Kidney (tissue), 14 donors: Measurements from ENCODE around the gene SRD5A1. TPM values are rescaled to one million over a fixed set of nuclear protein-coding genes. Genes with fewer than 3 reads are reported as not detected.

ENCODE experiments used
- DNase-seq, 5 donors: peaks; one replicate each; pipeline ENCODE4 v3.0.0-alpha.2; 2013 to 2020
- FAIRE-seq: peaks from 2 replicates; lab custom pipeline; 2012; peaks lifted over from hg19 to GRCh38; lab: Jason Lieb, UNC
- H3K27ac ChIP-seq, 2 donors: one replicate each; pipeline ENCODE4 v1.7.0; 2013; ENCODE audit warnings: low read depth in 2 of 2, low read length in 2 of 2, inconsistent platforms in 1 of 2
- H3K27me3 ChIP-seq: one replicate; pipeline ENCODE4 v1.7.1; 2013; ENCODE audit warnings: low read length, inconsistent platforms; ENCODE audit not compliant: control insufficient read depth, insufficient read depth
- H3K36me3 ChIP-seq, 3 donors: one replicate each; pipeline versions ENCODE4 v1.7.0 to v1.7.1; 2013; ENCODE audit warnings: low read length in 3 of 3, control low read depth in 1 of 3, inconsistent platforms in 1 of 3; ENCODE audit not compliant: insufficient read depth in 3 of 3, control insufficient read depth in 2 of 3
- H3K4me1 ChIP-seq, 3 donors: one replicate each; pipeline versions ENCODE4 v1.7.0 to v1.7.1; 2013; ENCODE audit warnings: low read length in 3 of 3, inconsistent platforms in 1 of 3, low read depth in 1 of 3; ENCODE audit not compliant: control insufficient read depth in 2 of 3, insufficient read depth in 2 of 3
- H3K4me3 ChIP-seq, 3 donors: one replicate each; pipeline versions ENCODE4 v1.7.0 to v1.8.1; 2013; ENCODE audit warnings: low read length in 3 of 3, control low read depth in 1 of 3, inconsistent platforms in 1 of 3
- H3K9ac ChIP-seq, 3 donors: one replicate each; pipeline versions ENCODE4 v1.7.0 to v1.7.1; 2013; ENCODE audit warnings: low read length in 3 of 3, control low read depth in 1 of 3, inconsistent platforms in 1 of 3
- H3K9me3 ChIP-seq, 3 donors: one replicate each; pipeline versions ENCODE4 v1.7.0 to v1.7.1; 2013; ENCODE audit warnings: low read length in 3 of 3, control low read depth in 1 of 3, inconsistent platforms in 1 of 3; ENCODE audit not compliant: control insufficient read depth in 2 of 3, insufficient read depth in 1 of 3
- intact Hi-C: fragments of 100-400 bp; cut with DNase I; formaldehyde crosslinking; loops from one replicate; pipeline ENCODE4 v1.11.1; 2022
- polyA plus RNA-seq: library from polyadenylated mRNA; stranded (reverse); fragments of 350-450 nt; fragmentation: Illumina TruSeq; extraction: RNeasy Lipid Tissue Mini Kit (QIAGEN cat#74804); gene quantifications from one replicate; pipeline ENCODE4 v1.2.3, GENCODE V29; 2014; ENCODE audit warnings: low read depth, low replicate concordance; ENCODE audit not compliant: insufficient read depth
- total RNA-seq: library from RNA; stranded (reverse); fragmentation: NEBNext Ultra II Directional; extraction: Animal tissue kit (Norgen Biotek cat#: 25700); gene quantifications from one replicate; pipeline ENCODE4 v1.2.1, GENCODE V29; 2021
- TF ChIP-seq, protein P1 (sequence below): IDR thresholded peaks from 3 replicates; pipeline ENCODE4 v1.5.1; 2012; ENCODE audit warnings: mild to moderate bottlenecking, moderate library complexity, borderline replicate concordance; ENCODE audit not compliant: insufficient read depth; ENCODE audit errors: extremely low read depth
- donor health status: control.
- donor health status: control.
- donor health status: control.
- donor health status: control.
- donor health status: control.
- donor health status: DM: yes; HTN: yes; CAD: no.
- donor health status: Normal renal cell carcinoma (clear cell type).

Gene SRD5A1
- total and polyA plus RNA-seq, 2 donors from 2014 or later, result 6.5 to 13.1 TPM

DNA sequence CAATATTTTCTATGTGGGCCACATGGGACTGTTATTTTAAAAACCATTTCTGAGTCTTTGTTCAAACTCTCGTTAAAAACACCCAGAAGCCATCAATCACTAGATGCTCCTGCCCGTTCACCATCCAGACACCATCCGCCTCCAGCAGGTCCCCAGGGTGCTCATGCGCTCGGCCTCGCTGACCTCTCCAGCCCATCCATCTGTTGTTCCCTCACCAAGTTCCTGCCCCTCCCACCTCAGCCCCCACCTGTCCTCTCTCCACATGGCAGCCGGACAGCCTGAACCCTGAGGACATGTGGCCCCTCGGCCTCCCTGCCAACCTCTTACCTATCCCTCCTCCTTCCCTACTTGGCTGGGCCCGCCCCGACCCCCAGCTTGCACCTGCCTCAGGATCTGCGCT, 32.0 kb upstream of the SRD5A1 start:
- TF ChIP-seq, protein P1, sequence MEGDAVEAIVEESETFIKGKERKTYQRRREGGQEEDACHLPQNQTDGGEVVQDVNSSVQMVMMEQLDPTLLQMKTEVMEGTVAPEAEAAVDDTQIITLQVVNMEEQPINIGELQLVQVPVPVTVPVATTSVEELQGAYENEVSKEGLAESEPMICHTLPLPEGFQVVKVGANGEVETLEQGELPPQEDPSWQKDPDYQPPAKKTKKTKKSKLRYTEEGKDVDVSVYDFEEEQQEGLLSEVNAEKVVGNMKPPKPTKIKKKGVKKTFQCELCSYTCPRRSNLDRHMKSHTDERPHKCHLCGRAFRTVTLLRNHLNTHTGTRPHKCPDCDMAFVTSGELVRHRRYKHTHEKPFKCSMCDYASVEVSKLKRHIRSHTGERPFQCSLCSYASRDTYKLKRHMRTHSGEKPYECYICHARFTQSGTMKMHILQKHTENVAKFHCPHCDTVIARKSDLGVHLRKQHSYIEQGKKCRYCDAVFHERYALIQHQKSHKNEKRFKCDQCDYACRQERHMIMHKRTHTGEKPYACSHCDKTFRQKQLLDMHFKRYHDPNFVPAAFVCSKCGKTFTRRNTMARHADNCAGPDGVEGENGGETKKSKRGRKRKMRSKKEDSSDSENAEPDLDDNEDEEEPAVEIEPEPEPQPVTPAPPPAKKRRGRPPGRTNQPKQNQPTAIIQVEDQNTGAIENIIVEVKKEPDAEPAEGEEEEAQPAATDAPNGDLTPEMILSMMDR, result no peak
- peaks cover 2 to 48% (median 42%) of the 10 kb centered on the region in 3 donors for H3K36me3 ChIP-seq
- no peak overlapping the region for H3K4me3 ChIP-seq
- H3K27ac ChIP-seq, result no peak overlapping the region
- no peak overlapping the region for H3K9ac ChIP-seq
- intact Hi-C loops, result no loop called here
- no peaks in the 10 kb centered on the region for H3K4me1 ChIP-seq
- FAIRE-seq (no peak), DNase-seq (no peak)
- H3K27me3 ChIP-seq, result no peaks in the 10 kb centered on the region
- no peaks in the 10 kb centered on the region for H3K9me3 ChIP-seq

DNA sequence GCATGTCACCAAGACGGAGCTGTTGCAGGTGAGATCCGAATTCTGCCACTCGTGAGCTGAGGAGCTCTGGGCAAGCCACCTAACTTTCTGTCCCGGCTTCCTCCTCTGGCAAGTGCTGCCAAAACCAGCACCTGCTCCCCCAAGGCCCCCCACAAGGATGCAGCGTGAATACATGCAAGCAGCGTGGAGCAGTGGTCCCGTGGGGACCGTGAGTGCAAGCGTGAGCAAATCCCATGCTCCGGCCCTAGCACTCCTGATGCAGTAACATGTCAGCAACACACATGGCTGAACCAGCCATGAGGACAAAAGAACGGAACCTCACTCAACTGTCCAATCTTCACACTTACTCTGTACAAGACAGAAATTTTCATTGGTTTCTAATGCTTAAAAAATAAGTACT, 31.4 kb upstream of the SRD5A1 start:
- TF ChIP-seq, protein P1, result no peak
- H3K27ac ChIP-seq, result no peak overlapping the region
- no peaks in the 10 kb centered on the region for H3K4me1 ChIP-seq
- DNase-seq, result no peak
- H3K4me3 ChIP-seq, result no peak overlapping the region
- no peak overlapping the region for H3K9ac ChIP-seq
- no peaks in the 10 kb centered on the region for H3K9me3 ChIP-seq
- peaks cover 3 to 50% (median 44%) of the 10 kb centered on the region in 3 donors for H3K36me3 ChIP-seq
- intact Hi-C loops, result no loop called here
- FAIRE-seq, result no peak
- H3K27me3 ChIP-seq, result no peaks in the 10 kb centered on the region

- TF ChIP-seq, protein P1, result no peak
- no peak overlapping the region for H3K27ac ChIP-seq
- H3K4me1 ChIP-seq, result no peaks in the 10 kb centered on the region
- no peak overlapping the region for H3K9ac ChIP-seq
- H3K36me3 ChIP-seq, result peaks cover 5 to 54% (median 48%) of the 10 kb centered on the region in 3 donors
- no peaks in the 10 kb centered on the region for H3K9me3 ChIP-seq
- no peak for FAIRE-seq
- intact Hi-C loops, result no loop called here
- no peak for DNase-seq
- H3K27me3 ChIP-seq, result no peaks in the 10 kb centered on the region
- no peak overlapping the region for H3K4me3 ChIP-seq
Observed at GRCh38 chr5:6602441-6602840, 30.8 kb upstream of the SRD5A1 start.

DNA sequence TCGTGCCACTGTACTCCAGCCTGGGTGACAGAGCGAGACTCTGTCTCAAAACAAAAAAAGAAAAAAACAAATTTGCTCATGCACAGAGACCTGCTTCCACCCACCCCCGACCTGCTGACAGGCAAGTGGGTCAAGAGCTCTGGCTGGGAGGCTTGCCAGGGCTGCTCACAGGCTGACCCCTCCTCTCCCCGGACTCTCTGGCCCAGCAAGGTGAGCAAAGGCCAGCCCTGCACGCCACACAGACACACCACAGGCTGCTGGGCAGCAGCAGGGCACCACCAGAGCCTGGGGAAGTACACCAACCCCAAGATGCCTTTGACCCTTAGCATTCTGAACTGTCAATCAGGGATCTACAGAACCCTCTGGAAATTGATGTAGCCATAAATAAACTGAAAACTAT, 29.6 kb upstream of the SRD5A1 start:
- no peaks in the 10 kb centered on the region for H3K27me3 ChIP-seq
- no peaks in the 10 kb centered on the region for H3K4me1 ChIP-seq
- FAIRE-seq (no peak), DNase-seq (no peak)
- TF ChIP-seq, protein P1, result no peak
- intact Hi-C loops, result no loop called here
- no peak overlapping the region for H3K9ac ChIP-seq
- H3K36me3 ChIP-seq, result peaks cover 8 to 60% (median 48%) of the 10 kb centered on the region in 3 donors
- no peak overlapping the region for H3K27ac ChIP-seq
- no peak overlapping the region for H3K4me3 ChIP-seq
- no peaks in the 10 kb centered on the region for H3K9me3 ChIP-seq
